ENCODE measurements around the gene DGKB.

Gene DGKB

GRCh38 chr7:14115701-14116100 is 786.9 kb downstream of the DGKB start:
- no peak for DNase-seq (ENCODE audit: low read depth)

GRCh38 chr7:14104861-14105260 is 797.7 kb downstream of the DGKB start:
- DNase-seq (ENCODE audit: low read depth): no peak

GRCh38 chr7:14096159-14096558 is 806.4 kb downstream of the DGKB start:
- no peak for DNase-seq (ENCODE audit: low read depth)

- DNase-seq (ENCODE audit: low read depth): no peak
Observed at GRCh38 chr7:14095233-14095950, 807.2 kb downstream of the DGKB start.
